Measurements from ENCODE around the gene SYNE1.

Gene SYNE1

GRCh38 chr6:152225241-152225934 lies 411.8 kb downstream of the SYNE1 start:
- H3K27me3 ChIP-seq (ENCODE audit: insufficient read depth, low read length, poor library complexity), result no peaks in the 10 kb centered on the region
- H3K4ac ChIP-seq (ENCODE audit: low read depth, low read length), result no peak overlapping the region
- H3K18ac ChIP-seq (ENCODE audit: low read length), result no peak overlapping the region
- H3K4me1 ChIP-seq (ENCODE audit: control insufficient read depth, low read depth, low read length), result no peaks in the 10 kb centered on the region
- H3K23ac ChIP-seq (ENCODE audit: low read length), result no peak overlapping the region
- H3K79me1 ChIP-seq (ENCODE audit: low read length), result no peaks in the 10 kb centered on the region
- no peak overlapping the region for H3K4me2 ChIP-seq (ENCODE audit: low read length)
- no peak overlapping the region for H2AK5ac ChIP-seq (ENCODE audit: low read length)
- no peak overlapping the region for H3K27ac ChIP-seq (ENCODE audit: low read depth, low read length)
- H2BK120ac ChIP-seq (ENCODE audit: low read depth, low read length), result no peak overlapping the region
- H3K56ac ChIP-seq (ENCODE audit: low read length), result no peak overlapping the region
- no CpG with 5 or more reads among the region's 7 CpGs for WGBS (ENCODE audit: extremely low coverage, insufficient coverage, low lambda C conversion rate)
- H3K36me3 ChIP-seq (ENCODE audit: control insufficient read depth, insufficient read depth, low read length), result no peaks in the 10 kb centered on the region
- H2BK5ac ChIP-seq (ENCODE audit: low read length), result no peak overlapping the region
- H3K9ac ChIP-seq (ENCODE audit: low read length), result no peak overlapping the region
- no peak for DNase-seq
- no peak overlapping the region for H4K5ac ChIP-seq (ENCODE audit: low read length)
- no peak overlapping the region for H4K8ac ChIP-seq (ENCODE audit: low read depth, low read length)
- no peak overlapping the region for H2BK15ac ChIP-seq (replicated peaks; ENCODE audit: low read depth)
- H3K4me3 ChIP-seq (ENCODE audit: low read length), result no peak overlapping the region
- H3K79me2 ChIP-seq (ENCODE audit: control insufficient read depth, insufficient read depth, low read length), result no peaks in the 10 kb centered on the region

DNA sequence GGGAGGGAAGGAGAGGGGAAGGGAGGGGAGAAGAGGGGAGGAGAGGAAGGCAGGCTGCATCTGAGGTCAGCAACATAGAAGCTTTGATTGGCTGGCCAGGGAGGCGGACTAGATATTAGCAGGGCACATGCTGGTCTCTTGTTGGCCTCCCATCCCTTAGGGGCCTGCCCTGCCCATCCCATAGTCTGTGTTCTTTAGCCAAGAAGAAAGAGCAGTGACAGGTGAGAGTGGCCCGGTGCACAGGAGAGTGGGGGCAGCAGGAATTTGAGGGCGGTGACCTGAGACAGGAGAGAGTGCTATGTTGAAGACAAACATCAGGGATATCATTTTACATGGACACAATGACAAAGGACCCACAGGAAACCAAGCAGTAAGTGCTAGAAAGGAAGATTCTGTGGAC lies 413.5 kb downstream of the SYNE1 start:
- no peak overlapping the region for H3K18ac ChIP-seq (ENCODE audit: low read length)
- no peaks in the 10 kb centered on the region for H3K27me3 ChIP-seq (ENCODE audit: insufficient read depth, low read length, poor library complexity)
- WGBS (ENCODE audit: extremely low coverage, insufficient coverage, low lambda C conversion rate), result no CpG with 5 or more reads among the region's 3 CpGs
- no peaks in the 10 kb centered on the region for H3K36me3 ChIP-seq (ENCODE audit: control insufficient read depth, insufficient read depth, low read length)
- no peak overlapping the region for H3K56ac ChIP-seq (ENCODE audit: low read length)
- no peak overlapping the region for H3K23ac ChIP-seq (ENCODE audit: low read length)
- H2AK5ac ChIP-seq (ENCODE audit: low read length), result no peak overlapping the region
- H4K5ac ChIP-seq (ENCODE audit: low read length), result no peak overlapping the region
- no peak overlapping the region for H4K8ac ChIP-seq (ENCODE audit: low read depth, low read length)
- H3K4ac ChIP-seq (ENCODE audit: low read depth, low read length), result no peak overlapping the region
- no peak overlapping the region for H2BK5ac ChIP-seq (ENCODE audit: low read length)
- H2BK120ac ChIP-seq (ENCODE audit: low read depth, low read length), result no peak overlapping the region
- DNase-seq, result no peak
- no peak overlapping the region for H3K27ac ChIP-seq (ENCODE audit: low read depth, low read length)
- H3K9ac ChIP-seq (ENCODE audit: low read length), result no peak overlapping the region
- H3K79me2 ChIP-seq (ENCODE audit: control insufficient read depth, insufficient read depth, low read length), result no peaks in the 10 kb centered on the region
- no peaks in the 10 kb centered on the region for H3K4me1 ChIP-seq (ENCODE audit: control insufficient read depth, low read depth, low read length)
- no peaks in the 10 kb centered on the region for H3K79me1 ChIP-seq (ENCODE audit: low read length)
- H3K4me2 ChIP-seq (ENCODE audit: low read length), result no peak overlapping the region
- H2BK15ac ChIP-seq (replicated peaks; ENCODE audit: low read depth), result no peak overlapping the region
- no peak overlapping the region for H3K4me3 ChIP-seq (ENCODE audit: low read length)

DNA sequence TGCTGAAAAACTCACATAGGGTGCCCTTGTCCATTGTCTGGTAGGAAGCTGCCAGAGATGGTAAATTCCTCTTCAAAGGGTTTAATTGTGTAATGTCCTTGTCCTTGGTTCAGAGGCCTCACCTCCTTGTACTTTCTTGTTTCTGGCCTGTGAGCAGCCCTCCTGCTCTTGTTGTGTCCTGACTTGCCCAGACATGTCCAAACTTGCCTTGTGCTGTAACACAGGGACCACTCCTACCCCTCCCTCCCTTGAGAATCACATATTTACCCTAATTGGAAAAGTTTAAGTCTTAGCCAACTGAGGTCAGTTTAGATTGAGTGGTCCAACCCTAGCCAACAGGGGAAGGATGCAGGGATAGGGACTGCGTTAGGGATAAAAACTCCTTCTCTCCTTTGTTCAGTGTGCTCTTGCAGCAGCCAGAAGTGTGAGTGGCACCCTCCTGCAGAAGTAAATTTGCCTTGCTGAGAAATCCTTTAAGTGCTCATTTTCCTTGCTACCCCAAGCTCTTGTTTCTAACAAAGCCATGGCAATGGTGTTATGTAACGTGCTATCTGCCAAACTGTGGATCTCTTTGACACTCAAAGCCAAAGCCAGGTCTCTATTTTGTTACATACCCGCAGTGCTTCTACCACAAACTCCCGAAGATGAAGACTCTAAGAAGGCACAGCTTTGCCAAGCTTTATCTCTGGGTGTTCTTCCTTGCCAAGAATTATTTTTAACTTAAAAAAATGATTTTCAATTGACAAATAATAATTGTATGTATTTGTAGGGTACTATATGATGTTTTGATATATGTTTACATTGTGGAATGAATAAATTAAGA lies 415.1 kb downstream of the SYNE1 start:
- Histone ChIP-seq H2BK15ac (replicated peaks; ENCODE audit: low read depth) (no peak overlapping the region), H3K56ac (ENCODE audit: low read length) (no peak overlapping the region), H3K79me2 (ENCODE audit: control insufficient read depth, insufficient read depth, low read length) (no peaks in the 10 kb centered on the region), H3K79me1 (ENCODE audit: low read length) (no peaks in the 10 kb centered on the region), H3K18ac (ENCODE audit: low read length) (no peak overlapping the region), H2BK5ac (ENCODE audit: low read length) (no peak overlapping the region), H3K4ac (ENCODE audit: low read depth, low read length) (no peak overlapping the region), H4K8ac (ENCODE audit: low read depth, low read length) (no peak overlapping the region), H3K9ac (ENCODE audit: low read length) (no peak overlapping the region), H4K5ac (ENCODE audit: low read length) (no peak overlapping the region), H3K27ac (ENCODE audit: low read depth, low read length) (no peak overlapping the region), H2AK5ac (ENCODE audit: low read length) (no peak overlapping the region), H3K27me3 (ENCODE audit: insufficient read depth, low read length, poor library complexity) (no peaks in the 10 kb centered on the region), H2BK120ac (ENCODE audit: low read depth, low read length) (no peak overlapping the region), H3K23ac (ENCODE audit: low read length) (no peak overlapping the region), H3K4me3 (ENCODE audit: low read length) (no peak overlapping the region), H3K4me2 (ENCODE audit: low read length) (no peak overlapping the region), H3K36me3 (ENCODE audit: control insufficient read depth, insufficient read depth, low read length) (no peaks in the 10 kb centered on the region), H3K4me1 (ENCODE audit: control insufficient read depth, low read depth, low read length) (no peaks in the 10 kb centered on the region)
- WGBS (ENCODE audit: extremely low coverage, insufficient coverage, low lambda C conversion rate), result no CpG with 5 or more reads among the region's 4 CpGs
- DNase-seq, result no peak

- Histone ChIP-seq H3K23ac (ENCODE audit: low read length) (no peak overlapping the region), H2BK15ac (replicated peaks; ENCODE audit: low read depth) (no peak overlapping the region), H3K4me3 (ENCODE audit: low read length) (no peak overlapping the region), H3K18ac (ENCODE audit: low read length) (no peak overlapping the region), H3K56ac (ENCODE audit: low read length) (no peak overlapping the region), H2AK5ac (ENCODE audit: low read length) (no peak overlapping the region), H3K4me2 (ENCODE audit: low read length) (no peak overlapping the region), H3K27ac (ENCODE audit: low read depth, low read length) (no peak overlapping the region), H2BK120ac (ENCODE audit: low read depth, low read length) (no peak overlapping the region), H3K4ac (ENCODE audit: low read depth, low read length) (no peak overlapping the region), H3K27me3 (ENCODE audit: insufficient read depth, low read length, poor library complexity) (no peaks in the 10 kb centered on the region), H4K5ac (ENCODE audit: low read length) (no peak overlapping the region), H3K9ac (ENCODE audit: low read length) (no peak overlapping the region), H3K79me2 (ENCODE audit: control insufficient read depth, insufficient read depth, low read length) (no peaks in the 10 kb centered on the region), H3K36me3 (ENCODE audit: control insufficient read depth, insufficient read depth, low read length) (no peaks in the 10 kb centered on the region), H4K8ac (ENCODE audit: low read depth, low read length) (no peak overlapping the region), H3K79me1 (ENCODE audit: low read length) (no peaks in the 10 kb centered on the region), H2BK5ac (ENCODE audit: low read length) (no peak overlapping the region), H3K4me1 (ENCODE audit: control insufficient read depth, low read depth, low read length) (no peaks in the 10 kb centered on the region)
- WGBS (ENCODE audit: extremely low coverage, insufficient coverage, low lambda C conversion rate), result no CpG with 5 or more reads among the region's 4 CpGs
- no peak for DNase-seq
These were observed 416.4 kb downstream of the SYNE1 start for GRCh38 chr6:152220786-152221185.

GRCh38 chr6:152218887-152219286 lies 418.3 kb downstream of the SYNE1 start:
- DNase-seq, result no peak
- Histone ChIP-seq H3K79me1 (ENCODE audit: low read length) (no peaks in the 10 kb centered on the region), H4K8ac (ENCODE audit: low read depth, low read length) (no peak overlapping the region), H3K27ac (ENCODE audit: low read depth, low read length) (no peak overlapping the region), H3K23ac (ENCODE audit: low read length) (no peak overlapping the region), H3K4me3 (ENCODE audit: low read length) (no peak overlapping the region), H2BK15ac (replicated peaks; ENCODE audit: low read depth) (no peak overlapping the region), H3K18ac (ENCODE audit: low read length) (no peak overlapping the region), H3K36me3 (ENCODE audit: control insufficient read depth, insufficient read depth, low read length) (no peaks in the 10 kb centered on the region), H2BK5ac (ENCODE audit: low read length) (no peak overlapping the region), H3K9ac (ENCODE audit: low read length) (no peak overlapping the region), H3K4ac (ENCODE audit: low read depth, low read length) (no peak overlapping the region), H3K27me3 (ENCODE audit: insufficient read depth, low read length, poor library complexity) (no peaks in the 10 kb centered on the region), H3K4me1 (ENCODE audit: control insufficient read depth, low read depth, low read length) (no peaks in the 10 kb centered on the region), H2AK5ac (ENCODE audit: low read length) (no peak overlapping the region), H3K4me2 (ENCODE audit: low read length) (no peak overlapping the region), H3K56ac (ENCODE audit: low read length) (no peak overlapping the region), H4K5ac (ENCODE audit: low read length) (no peak overlapping the region), H2BK120ac (ENCODE audit: low read depth, low read length) (no peak overlapping the region), H3K79me2 (ENCODE audit: control insufficient read depth, insufficient read depth, low read length) (no peaks in the 10 kb centered on the region)
- no CpG with 5 or more reads among the region's 3 CpGs for WGBS (ENCODE audit: extremely low coverage, insufficient coverage, low lambda C conversion rate)
